Esophagus muscularis mucosa (tissue), 4 donors: ENCODE results near the gene AMIGO1.

Experiments used
- EP300 ChIP-seq: sonication (generic); formaldehyde crosslinking; IDR thresholded peaks from one replicate; pipeline ENCODE4 v1.6.1; 2017; ENCODE audit warnings: antibody characterized with exemption
- POLR2A ChIP-seq: fragments of 450-650 bp; IDR thresholded peaks from one replicate; pipeline ENCODE4 v1.6.1; 2017; ENCODE audit warnings: antibody characterized with exemption, moderate library complexity, mild to moderate bottlenecking, low read depth
- TF ChIP-seq, protein P1 (sequence below), 3 experiments: fragments of 200-600 bp in 2 of 3; fragments of 450-650 bp in 1 of 3; sonication (generic) in 2 of 3; IDR thresholded peaks; one replicate each; pipeline ENCODE4 v1.5.1; 2017 to 2019; ENCODE audit warnings: antibody characterized with exemption in 3 of 3, mild to moderate bottlenecking in 2 of 3, moderate library complexity in 1 of 3

DNA sequence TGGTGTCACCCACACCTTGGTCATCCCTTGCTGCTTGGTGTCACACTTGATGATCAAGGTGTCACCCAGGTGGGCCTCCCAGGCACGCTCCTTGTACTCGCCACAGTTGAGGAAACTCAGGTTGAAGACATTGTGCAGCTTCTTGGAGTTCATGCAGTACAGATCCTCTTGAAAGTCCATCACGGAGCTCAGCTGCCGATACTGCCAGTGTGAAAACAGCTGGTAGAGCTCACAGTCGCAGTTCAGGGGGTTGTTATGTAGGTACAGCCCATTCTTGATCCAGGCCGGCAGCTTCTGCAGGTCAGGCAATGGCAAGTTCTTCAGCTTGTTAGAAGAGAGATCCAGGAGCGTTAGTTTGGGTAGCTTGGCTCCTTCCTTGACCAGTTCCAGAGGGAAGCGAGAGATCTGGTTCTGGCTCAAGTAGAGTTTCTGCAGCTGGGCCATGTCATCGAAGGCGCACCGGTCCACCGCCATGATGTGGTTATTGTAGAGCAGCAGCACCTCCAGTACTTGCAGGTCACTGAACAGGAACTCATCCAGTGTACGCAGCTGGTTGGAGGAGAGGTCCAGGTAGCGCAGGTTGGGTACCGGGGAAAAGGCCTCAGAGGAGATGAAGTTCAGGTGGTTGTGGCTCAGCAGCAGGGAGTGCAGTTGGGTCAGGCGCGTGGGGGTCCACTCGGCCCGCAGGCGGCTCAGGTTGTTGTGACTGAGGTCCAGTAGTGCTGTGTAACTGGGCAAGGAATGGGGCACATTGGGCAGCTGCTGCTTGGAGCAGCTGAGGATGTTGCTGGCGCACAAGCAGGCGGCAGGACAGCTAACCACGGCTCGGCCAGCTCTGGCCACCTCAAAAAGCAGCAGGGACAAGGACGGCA, 1.3 kb downstream of the AMIGO1 start:
- TF ChIP-seq, protein P1, sequence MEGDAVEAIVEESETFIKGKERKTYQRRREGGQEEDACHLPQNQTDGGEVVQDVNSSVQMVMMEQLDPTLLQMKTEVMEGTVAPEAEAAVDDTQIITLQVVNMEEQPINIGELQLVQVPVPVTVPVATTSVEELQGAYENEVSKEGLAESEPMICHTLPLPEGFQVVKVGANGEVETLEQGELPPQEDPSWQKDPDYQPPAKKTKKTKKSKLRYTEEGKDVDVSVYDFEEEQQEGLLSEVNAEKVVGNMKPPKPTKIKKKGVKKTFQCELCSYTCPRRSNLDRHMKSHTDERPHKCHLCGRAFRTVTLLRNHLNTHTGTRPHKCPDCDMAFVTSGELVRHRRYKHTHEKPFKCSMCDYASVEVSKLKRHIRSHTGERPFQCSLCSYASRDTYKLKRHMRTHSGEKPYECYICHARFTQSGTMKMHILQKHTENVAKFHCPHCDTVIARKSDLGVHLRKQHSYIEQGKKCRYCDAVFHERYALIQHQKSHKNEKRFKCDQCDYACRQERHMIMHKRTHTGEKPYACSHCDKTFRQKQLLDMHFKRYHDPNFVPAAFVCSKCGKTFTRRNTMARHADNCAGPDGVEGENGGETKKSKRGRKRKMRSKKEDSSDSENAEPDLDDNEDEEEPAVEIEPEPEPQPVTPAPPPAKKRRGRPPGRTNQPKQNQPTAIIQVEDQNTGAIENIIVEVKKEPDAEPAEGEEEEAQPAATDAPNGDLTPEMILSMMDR (IDR thresholded peaks at IDR 0.05) = no peak
- no peak for TF ChIP-seq EP300
- no peak for TF ChIP-seq POLR2A
